GM19193 (cell line): Measurements from ENCODE around the gene CLPTM1L.

Source experiments
- POLR2A ChIP-seq: IDR thresholded peaks from 4 replicates; pipeline ENCODE4 v1.6.1; 2011; ENCODE audit not compliant: insufficient read depth, insufficient read length; ENCODE audit errors: extremely low read depth

CLPTM1L gene

DNA sequence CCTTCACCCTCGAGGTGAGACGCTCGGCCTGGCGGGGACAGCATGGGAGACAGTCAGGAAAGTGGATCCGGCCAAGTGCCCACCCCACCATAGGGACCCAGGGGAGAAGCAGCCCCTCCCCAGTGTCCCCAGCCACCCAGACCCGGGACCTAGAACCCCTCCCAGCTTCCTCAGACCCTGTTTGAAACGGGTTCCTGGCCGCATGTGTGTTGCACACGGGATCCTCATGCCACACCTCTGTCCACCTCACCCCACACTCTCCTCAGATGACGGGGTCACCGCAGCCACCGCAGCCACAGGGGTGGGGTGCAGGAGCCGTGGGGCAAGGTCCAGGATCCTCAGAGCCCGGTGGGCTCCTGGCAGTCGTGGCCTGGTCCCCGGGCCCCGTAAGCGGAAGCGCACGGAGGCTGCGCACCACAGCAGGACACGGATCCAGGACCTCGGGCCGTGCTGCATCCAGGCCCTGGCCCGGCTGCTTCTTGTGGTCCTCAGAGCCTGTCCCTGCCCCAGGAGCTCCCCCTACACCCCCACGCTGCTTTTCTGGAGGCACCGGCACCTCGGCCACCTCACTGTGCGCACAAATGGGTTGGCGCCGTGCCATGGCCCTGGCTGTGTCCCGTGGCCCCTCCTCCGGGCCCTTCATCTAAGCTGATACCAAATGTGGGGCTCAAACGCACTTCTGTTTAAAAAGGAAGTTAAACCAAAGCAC, 65.3 kb downstream of the CLPTM1L start:
- TF ChIP-seq POLR2A = no peak

- TF ChIP-seq POLR2A = no peak
Observed at GRCh38 chr5:1278656-1279442, 66.0 kb downstream of the CLPTM1L start.

- no peak for TF ChIP-seq POLR2A
Observed at GRCh38 chr5:1278216-1278615, 66.7 kb downstream of the CLPTM1L start.

DNA sequence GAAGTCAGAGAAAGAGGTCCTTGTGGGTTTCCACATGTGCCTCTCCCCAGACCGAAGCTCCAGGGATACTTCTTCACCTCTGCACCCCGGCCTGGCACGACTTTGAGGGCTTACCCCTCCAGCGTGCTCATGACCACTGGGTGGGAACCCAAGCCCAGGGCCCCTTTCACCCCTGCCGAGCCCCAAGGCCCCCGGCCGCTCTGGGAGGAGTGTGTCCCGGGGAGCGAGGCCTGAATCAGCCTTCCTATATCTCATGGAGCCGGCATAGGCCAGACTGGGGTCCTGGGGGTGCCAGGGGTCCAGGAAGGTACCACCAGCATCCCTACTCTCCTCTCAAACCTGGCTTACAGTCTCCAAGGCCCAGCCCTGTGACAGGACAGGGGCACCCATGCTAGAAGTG, 67.1 kb downstream of the CLPTM1L start:
- TF ChIP-seq POLR2A = no peak

- TF ChIP-seq POLR2A = no peak
Observed at GRCh38 chr5:1277331-1277730, 67.6 kb downstream of the CLPTM1L start.

- TF ChIP-seq POLR2A = no peak
Observed at GRCh38 chr5:1276930-1277329, 68.0 kb downstream of the CLPTM1L start.

DNA sequence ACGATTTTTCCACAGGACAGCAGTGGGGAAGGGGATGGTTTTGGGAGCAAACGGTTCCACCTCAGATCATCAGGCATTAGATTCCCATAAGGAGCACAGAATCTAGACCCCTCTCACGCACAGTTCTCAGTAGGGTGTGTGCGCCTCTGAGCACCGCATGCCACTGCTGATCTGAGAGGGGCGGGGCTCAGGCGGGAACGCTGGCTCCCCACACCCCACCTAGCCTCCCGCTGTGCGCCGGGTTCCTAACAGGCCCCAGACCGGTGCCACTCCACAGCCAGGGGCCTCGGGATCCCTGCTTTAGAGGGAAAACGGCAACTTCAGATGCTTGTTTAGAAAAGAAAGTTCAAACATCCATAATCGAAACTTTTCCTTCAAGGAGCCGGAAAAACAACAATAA, 70.4 kb downstream of the CLPTM1L start:
- no peak for TF ChIP-seq POLR2A

GRCh38 chr5:1273745-1274144, 71.2 kb downstream of the CLPTM1L start:
- TF ChIP-seq POLR2A = no peak

DNA sequence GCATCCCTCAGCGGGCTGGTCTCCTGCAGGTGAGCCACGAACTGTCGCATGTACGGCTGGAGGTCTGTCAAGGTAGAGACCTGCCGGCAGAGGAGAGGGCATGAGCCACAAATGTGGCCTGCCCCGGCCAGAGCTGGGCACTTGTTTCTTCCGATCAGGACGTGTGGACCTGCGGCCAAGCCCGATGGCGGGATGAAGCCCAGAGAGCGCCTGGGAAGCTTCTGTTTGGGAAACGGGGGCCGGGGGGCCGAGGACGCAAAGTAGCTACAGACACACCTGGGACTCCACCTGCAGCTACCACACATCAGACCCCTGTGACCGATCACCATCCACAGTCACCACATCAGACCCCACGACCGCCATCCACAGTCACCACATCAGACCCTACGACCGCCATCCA, 72.7 kb downstream of the CLPTM1L start:
- TF ChIP-seq POLR2A = no peak

GRCh38 chr5:1270933-1271914, 73.7 kb downstream of the CLPTM1L start:
- TF ChIP-seq POLR2A = no peak

GRCh38 chr5:1270426-1270825, 74.5 kb downstream of the CLPTM1L start:
- TF ChIP-seq POLR2A = no peak

DNA sequence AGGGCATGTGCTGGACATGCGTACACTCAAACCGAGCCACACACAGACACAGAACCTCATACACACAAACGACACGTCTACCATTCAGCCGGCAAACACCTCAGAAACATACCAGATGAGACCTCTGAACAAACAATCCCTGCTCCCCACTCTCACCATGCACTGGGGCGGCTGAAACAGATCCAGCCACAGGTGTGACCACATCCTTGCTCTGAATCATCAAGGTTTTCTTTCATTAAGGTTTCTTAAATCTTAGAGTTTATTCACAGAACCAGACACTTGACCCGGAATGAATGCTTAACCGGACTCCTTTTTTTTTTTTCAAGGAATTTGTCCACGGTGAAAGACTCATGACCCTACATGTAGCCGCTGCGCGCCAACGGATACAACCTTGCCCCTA, 76.2 kb downstream of the CLPTM1L start:
- TF ChIP-seq POLR2A = no peak

DNA sequence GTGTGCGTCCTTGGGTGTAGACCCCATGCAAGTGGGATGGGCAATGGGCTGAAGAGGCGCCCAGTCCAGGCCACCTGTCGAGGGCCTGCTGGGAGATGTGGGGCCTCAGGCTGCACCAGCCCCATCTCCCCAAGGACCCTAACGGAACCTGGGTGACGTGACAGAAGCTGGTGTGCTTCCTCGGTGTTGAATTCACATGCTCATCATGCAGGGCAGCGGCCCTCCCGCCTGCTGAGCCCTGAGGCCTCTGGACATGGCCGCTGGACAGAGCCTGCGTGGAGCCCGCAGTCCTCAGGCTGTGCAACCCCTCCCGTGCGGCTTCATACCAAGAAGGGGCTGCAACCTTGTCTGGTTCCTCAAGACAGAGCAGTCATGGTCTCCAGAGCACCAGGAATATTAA, 76.8 kb downstream of the CLPTM1L start:
- TF ChIP-seq POLR2A = no peak
